Endothelial cell (in vitro differentiated cells): ENCODE measurements around the gene CCP110. TPM values are rescaled to one million over a fixed set of nuclear protein-coding genes. Genes with fewer than 3 reads are reported as not detected.

Experiments
- DNase-seq: peaks from one replicate; pipeline ENCODE4 v3.0.0; 2021; ENCODE audit warnings: low spot score
- H3K27ac Mint-ChIP-seq: one replicate; pipeline ENCODE4 v1.8.0; 2021; ENCODE audit warnings: mixed read lengths, inconsistent platforms; ENCODE audit not compliant: unreplicated experiment
- H3K27me3 Mint-ChIP-seq: one replicate; pipeline ENCODE4 v1.8.0; 2021; ENCODE audit warnings: mild to moderate bottlenecking, moderate library complexity, mixed read lengths, inconsistent platforms; ENCODE audit not compliant: unreplicated experiment
- H3K36me3 Mint-ChIP-seq: one replicate; pipeline ENCODE4 v1.8.0; 2021; ENCODE audit warnings: mild to moderate bottlenecking, low read depth, mixed read lengths, inconsistent platforms; ENCODE audit not compliant: unreplicated experiment
- H3K4me1 Mint-ChIP-seq: one replicate; pipeline ENCODE4 v1.8.0; 2021; ENCODE audit warnings: mild to moderate bottlenecking, mixed read lengths, inconsistent platforms; ENCODE audit not compliant: unreplicated experiment
- H3K4me3 Mint-ChIP-seq: one replicate; pipeline ENCODE4 v1.8.0; 2021; ENCODE audit warnings: mild to moderate bottlenecking, mixed read lengths, inconsistent platforms; ENCODE audit not compliant: unreplicated experiment
- H3K9me3 Mint-ChIP-seq: one replicate; pipeline ENCODE4 v1.8.0; 2021; ENCODE audit warnings: mixed read lengths, inconsistent platforms; ENCODE audit not compliant: unreplicated experiment
- total RNA-seq: library from RNA; stranded (reverse); fragmentation: NEBNext Ultra II Directional; extraction: Animal tissue kit (Norgen Biotek cat#: 25700); gene quantifications from one replicate; pipeline ENCODE4 v1.2.1, GENCODE V29; 2021; ENCODE audit not compliant: unreplicated experiment
- TF ChIP-seq, protein P1 (sequence below): fragments of 200-600 bp; sonication (generic); IDR thresholded peaks from one replicate; pipeline ENCODE4 v1.5.0; 2021; ENCODE audit warnings: antibody characterized with exemption; ENCODE audit not compliant: unreplicated experiment

Gene CCP110
- total RNA-seq, 1 donor from 2014 or later = 6.8 TPM

DNA sequence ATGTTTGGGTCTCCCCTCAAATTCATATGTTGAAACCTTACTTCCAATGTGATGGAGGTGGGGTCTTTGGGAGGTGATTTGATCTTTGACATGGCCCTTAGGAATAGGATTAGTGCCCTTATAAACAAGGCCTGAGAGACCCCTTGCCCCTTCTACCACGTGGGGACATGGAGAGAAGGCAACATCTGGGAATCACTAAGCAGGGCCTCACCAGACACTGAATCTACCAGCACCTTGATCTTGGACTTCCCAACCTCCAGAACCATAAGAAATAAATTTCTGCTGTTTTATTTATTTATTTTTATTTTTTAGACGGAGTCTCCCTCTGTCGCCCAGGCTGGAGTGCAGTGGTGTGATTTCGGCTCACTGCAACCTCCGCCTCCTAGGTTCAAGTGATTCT is 42.0 kb upstream of the CCP110 start:
- H3K9me3 Mint-ChIP-seq = no peaks in the 10 kb centered on the region
- H3K4me3 Mint-ChIP-seq = no peak overlapping the region
- no peak overlapping the region for H3K27ac Mint-ChIP-seq
- no peak for DNase-seq
- H3K36me3 Mint-ChIP-seq = no peaks in the 10 kb centered on the region
- H3K4me1 Mint-ChIP-seq = no peaks in the 10 kb centered on the region
- peaks cover 1% of the 10 kb centered on the region for H3K27me3 Mint-ChIP-seq
- TF ChIP-seq, protein P1, sequence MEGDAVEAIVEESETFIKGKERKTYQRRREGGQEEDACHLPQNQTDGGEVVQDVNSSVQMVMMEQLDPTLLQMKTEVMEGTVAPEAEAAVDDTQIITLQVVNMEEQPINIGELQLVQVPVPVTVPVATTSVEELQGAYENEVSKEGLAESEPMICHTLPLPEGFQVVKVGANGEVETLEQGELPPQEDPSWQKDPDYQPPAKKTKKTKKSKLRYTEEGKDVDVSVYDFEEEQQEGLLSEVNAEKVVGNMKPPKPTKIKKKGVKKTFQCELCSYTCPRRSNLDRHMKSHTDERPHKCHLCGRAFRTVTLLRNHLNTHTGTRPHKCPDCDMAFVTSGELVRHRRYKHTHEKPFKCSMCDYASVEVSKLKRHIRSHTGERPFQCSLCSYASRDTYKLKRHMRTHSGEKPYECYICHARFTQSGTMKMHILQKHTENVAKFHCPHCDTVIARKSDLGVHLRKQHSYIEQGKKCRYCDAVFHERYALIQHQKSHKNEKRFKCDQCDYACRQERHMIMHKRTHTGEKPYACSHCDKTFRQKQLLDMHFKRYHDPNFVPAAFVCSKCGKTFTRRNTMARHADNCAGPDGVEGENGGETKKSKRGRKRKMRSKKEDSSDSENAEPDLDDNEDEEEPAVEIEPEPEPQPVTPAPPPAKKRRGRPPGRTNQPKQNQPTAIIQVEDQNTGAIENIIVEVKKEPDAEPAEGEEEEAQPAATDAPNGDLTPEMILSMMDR = no peak

DNA sequence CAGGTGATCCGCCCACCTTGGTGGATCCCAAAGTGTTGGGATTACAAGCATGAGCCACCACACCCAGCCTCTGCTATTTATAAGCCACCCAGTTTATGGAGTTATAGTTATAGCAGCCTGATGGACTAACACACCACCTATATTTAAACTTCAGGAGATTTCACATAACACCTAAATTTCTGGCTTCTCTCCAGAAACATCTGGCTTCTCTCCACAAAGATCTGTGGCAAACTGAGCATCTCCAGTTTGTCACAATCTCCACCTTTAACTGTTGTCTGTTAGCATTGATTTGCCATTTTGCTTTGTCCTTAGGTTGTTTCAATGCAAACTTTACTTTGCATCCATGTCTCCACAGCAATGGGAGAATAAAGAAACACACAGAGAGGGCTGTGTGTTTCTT is 41.5 kb upstream of the CCP110 start:
- Mint-ChIP-seq H3K4me3 (no peak overlapping the region), H3K36me3 (no peaks in the 10 kb centered on the region), H3K9me3 (no peaks in the 10 kb centered on the region), H3K27me3 (peaks cover 1% of the 10 kb centered on the region), H3K4me1 (no peaks in the 10 kb centered on the region), H3K27ac (no peak overlapping the region)
- TF ChIP-seq, protein P1 = no peak
- DNase-seq = no peak

DNA sequence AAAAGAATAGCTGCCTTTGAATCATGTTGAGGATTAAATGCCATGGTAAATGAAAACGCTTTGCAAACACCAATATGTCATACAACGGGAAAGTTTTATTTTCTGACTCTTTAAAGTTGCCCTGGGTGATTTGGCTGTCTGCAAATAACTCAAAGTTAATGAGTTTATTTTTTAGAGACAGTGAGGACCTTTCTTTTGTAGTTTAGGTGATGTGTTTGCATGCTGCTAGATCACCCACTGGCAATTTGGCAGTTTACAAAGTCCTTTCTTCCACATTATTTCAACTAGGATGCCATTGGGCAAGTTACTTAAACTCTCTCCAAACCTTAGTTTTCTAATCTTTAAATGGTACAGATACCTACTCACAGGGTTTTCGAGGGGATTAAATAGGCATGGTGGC is 39.6 kb upstream of the CCP110 start:
- Mint-ChIP-seq H3K9me3 (no peaks in the 10 kb centered on the region), H3K4me3 (no peak overlapping the region), H3K36me3 (no peaks in the 10 kb centered on the region), H3K4me1 (no peaks in the 10 kb centered on the region), H3K27ac (no peak overlapping the region), H3K27me3 (peaks cover 2% of the 10 kb centered on the region)
- no peak for DNase-seq
- TF ChIP-seq, protein P1 = no peak

DNA sequence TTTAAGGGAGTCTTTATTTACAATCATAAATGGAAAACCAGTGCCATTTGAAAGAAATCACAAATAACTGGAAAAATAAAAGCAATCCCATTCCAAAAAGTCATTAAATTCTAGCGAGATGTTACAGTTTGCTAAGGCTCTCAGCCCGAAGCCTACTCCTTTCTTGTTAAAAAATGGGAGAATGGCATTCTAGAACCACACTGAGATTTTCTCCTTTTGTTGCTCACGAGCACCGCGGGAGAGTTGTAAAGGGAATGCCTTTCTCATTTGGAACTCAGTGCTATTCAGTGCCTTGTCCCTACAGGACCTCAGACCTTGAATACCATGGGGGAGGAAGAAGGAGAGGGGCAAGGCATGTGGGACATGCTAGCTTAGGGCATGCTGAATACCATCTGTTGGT is 38.1 kb upstream of the CCP110 start:
- Mint-ChIP-seq H3K9me3 (no peaks in the 10 kb centered on the region), H3K27me3 (peaks cover 2% of the 10 kb centered on the region), H3K27ac (no peak overlapping the region), H3K4me1 (no peaks in the 10 kb centered on the region), H3K4me3 (no peak overlapping the region), H3K36me3 (no peaks in the 10 kb centered on the region)
- TF ChIP-seq, protein P1 = no peak
- DNase-seq = no peak

DNA sequence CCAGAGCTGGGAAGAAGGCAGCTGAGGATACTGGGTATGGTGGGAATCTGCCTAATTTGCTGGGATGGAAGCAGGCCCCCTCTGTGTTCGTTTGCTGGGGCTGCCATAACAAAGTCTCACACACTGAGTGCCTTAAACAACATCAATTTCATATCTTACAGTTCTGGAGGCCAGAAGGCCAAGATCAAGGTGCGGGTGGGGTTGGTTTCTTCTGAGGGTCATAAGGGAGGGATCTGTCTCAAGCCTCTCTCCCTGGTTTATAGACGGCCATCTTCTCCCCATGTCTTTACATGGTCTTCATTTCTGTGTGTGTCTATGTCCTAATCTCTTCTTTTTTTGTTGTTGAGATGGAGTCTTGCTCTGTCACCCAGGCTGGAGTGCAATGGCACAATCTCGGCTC is 37.7 kb upstream of the CCP110 start:
- H3K27ac Mint-ChIP-seq = no peak overlapping the region
- TF ChIP-seq, protein P1 = no peak
- H3K9me3 Mint-ChIP-seq = no peaks in the 10 kb centered on the region
- H3K27me3 Mint-ChIP-seq = peaks cover 2% of the 10 kb centered on the region
- no peak overlapping the region for H3K4me3 Mint-ChIP-seq
- H3K36me3 Mint-ChIP-seq = no peaks in the 10 kb centered on the region
- no peak for DNase-seq
- no peaks in the 10 kb centered on the region for H3K4me1 Mint-ChIP-seq
